Forelimb muscle (tissue), 1 donor: ENCODE results near the gene ZNF267. TPM values are rescaled to one million over a fixed set of nuclear protein-coding genes. Genes with fewer than 3 reads are reported as not detected.
"Not testable (repeated sequence)": the region's sequence is repeated elsewhere in the genome, so short reads cannot be mapped to it uniquely, and the experiment has no call there.

Source experiments
- DNase-seq: peaks from one replicate; pipeline ENCODE4 v3.0.0-alpha.2; 2013; ENCODE audit warnings: low read depth
- polyA plus RNA-seq: library from polyadenylated mRNA; unstranded; fragments of 120-200 nt; gene quantifications from one replicate; pipeline ENCODE4 v1.2.1, GENCODE V29; 2013; ENCODE audit not compliant: insufficient read length

The ZNF267 gene
- polyA plus RNA-seq, 1 donor = 8.0 TPM

DNA sequence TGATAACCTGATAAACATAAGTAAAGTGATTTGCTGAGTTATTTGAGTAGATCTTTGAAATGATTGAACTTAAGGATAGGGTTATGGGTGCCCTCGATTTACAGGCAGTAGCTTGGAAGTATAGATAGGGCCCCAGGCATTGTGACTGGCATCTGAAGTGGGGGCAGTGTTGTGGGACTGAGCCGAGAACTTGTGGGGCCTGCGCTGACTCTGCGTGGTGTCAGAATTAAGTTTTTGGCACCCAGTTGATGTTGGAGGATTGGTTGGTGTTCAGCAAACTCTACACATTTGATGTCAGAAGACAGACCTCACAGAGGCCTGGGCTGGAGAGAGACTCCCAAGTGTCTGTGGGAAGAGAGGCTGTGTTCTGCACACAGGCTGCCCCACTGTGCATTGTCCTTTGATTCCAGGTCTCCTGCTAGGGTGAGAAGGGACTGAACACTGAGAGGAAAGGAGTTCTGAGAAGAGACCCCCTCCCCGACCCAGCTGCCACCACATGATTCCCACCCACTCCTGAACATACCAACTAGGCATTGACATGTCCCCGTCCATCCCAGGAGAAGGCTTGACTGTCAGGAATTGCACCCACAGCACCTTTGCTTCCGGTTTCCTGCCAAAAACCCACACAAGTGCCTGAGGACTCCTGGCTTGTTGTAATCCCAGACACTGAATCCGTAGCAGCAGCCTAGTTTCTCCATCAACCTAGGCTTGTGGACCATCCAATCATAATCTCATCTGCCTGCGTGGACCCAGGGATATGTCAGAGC is 4.5 kb downstream of the ZNF267 start:
- no peak for DNase-seq

DNA sequence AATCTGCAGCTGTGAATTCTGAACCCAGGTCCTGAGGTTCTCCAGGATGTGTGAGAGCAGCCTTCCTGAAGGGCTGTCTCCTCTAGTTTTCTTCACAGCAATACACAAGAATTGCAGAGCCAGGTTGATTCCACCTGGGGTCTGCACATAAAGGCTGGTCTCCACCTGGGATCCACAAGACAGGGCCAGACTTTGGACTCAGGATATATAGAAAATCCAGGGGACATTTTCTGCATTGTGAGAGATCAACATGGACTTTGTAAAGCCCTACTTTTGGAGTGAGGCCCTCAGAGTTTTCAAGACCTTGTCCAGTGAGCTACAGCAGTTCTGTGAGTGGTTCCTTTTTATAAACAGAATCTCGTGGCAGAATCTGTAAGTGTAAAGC is 6.3 kb downstream of the ZNF267 start:
- DNase-seq = no peak

DNA sequence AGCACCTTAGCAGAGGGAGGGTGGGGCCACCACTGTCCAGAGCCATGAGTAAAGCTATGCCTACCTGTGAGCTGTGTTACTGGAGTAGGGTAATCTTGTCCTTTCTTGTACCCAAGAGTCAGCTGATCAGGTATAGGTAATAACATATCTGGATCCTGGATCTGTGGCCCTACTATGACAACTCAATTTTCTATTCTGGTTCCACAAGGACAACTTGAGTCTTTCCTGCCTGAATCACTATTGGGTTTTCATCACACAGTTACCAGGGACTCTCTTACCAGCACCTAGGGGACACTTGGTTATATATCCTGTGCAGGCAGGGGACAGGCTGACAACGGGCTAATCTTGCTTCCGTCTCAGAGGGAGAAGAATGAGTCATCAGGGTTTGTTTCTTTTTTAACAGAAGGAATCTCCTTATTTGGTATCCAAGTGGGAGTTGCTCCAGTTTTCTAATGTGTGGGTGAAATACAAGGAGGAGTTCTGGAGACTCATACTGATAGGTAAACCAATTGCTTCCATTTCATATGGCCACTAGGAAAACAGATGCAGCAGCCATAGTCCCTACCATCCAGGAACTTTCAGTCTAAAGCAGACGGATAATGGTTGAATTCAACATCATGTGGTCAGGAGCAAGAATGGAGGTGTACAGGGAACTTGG is 6.8 kb downstream of the ZNF267 start:
- DNase-seq = no peak

DNA sequence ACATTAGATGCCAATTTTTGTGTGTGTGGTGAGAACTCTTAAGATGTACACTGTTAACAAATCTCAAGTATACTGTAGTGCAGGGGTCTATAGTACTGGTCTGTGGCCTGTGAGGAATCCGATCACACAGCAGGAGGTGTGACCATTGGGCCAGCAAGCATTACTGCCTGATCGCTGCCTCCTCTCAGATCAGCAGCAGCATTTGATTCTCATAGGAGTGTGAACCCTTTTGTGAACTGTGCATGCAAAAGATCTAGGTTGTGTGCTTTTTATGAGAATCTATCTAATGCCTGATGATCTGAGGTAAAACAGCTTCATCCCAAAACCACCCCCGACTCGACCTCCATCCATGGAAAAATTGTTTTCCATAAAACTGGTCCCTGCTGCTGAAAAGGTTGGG is 12.6 kb downstream of the ZNF267 start:
- DNase-seq = no peak

DNA sequence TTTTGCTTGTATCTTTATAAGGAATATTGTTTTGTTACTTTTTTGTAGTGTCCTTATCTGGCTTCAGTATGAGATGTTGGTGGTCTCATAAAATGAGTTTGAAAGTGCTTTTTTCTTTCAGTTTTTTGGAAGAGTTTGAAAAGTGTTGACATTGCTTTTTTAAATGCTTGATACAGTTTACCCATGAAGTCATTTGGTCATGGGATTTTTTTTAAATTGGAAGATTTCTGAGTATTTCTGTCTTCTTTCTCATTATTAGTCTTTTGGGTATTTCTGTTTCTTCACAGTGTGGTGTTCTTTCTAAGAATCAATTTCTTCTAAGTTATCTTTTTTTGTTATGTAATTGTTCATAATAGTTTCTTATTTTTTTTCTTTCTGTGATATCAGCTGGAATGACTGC is 15.1 kb downstream of the ZNF267 start:
- DNase-seq = no peak

DNA sequence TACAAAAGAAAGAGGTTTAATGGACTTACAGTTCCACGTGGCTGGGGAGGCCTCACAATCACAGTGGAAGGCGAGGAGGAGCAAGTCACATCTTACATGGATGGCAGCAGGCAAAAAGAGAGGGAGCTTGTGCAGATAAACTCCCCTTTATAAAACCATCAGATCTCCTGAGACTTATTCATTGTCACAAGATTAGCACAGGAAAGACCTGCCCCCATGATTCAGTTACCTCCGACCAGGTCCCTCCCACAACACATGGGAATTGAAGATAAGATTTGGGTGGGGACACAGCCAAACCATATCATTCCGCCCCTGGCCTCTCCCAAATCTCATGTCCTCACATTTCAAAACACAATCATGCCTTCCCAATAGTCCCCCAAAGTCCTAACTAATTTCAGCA is 18.5 kb downstream of the ZNF267 start:
- not testable (repeated sequence) for DNase-seq

DNA sequence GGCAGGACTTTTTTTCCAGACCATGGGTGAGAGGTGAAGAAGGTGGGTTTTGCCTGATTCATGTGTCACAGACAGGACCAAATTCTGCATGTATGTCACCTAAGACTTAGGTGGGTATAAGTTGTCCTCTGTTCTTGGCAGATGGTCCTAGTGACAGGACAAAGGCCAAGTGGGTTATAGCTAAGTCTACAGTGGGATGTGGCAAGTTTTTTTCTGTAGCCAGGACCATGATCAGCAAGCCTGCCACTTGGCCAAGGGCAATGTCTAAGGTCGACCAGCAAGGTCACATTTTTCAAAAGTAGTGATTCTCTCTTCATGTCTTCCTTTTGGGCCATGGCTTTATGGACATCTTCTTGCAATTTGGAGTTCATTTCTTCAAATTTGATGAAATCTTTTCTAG is 20.2 kb downstream of the ZNF267 start:
- no peak for DNase-seq

DNA sequence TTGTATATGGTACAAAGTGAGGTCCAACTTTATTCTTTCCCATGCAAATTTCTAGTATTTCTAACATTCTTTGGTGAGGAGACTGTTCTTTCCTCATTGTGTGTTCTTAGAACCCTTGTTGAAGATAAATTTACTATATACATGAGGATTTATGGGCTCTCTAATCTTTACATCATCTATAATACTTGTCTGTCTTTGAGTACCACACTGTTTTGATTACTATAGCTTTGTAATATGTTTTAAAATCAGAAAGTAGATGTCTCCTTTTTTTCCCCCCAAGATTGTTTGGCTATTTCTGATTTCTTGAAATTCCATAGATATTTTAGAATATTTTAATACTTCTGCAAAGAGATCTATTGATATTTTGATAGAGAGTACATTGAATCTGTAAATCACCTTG is 23.7 kb downstream of the ZNF267 start:
- DNase-seq = no peak

DNA sequence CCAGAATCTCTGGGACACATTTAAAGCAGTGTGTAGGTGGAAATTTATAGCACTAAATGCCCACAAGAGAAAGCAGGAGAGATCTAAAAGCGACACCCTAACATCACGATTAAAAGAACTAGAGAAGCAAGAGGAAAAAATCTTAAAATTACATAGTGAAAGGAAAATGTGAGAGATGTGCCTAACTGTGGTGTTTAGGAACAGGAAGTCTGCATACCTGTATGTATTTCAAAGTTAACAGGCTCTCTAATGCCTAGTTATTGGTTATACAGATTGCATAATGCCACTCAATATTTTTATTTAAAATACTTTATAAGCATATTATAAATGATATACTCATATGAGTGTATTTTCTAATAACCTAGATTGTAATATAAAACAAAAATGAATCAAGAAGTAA is 25.9 kb downstream of the ZNF267 start:
- DNase-seq = no peak

DNA sequence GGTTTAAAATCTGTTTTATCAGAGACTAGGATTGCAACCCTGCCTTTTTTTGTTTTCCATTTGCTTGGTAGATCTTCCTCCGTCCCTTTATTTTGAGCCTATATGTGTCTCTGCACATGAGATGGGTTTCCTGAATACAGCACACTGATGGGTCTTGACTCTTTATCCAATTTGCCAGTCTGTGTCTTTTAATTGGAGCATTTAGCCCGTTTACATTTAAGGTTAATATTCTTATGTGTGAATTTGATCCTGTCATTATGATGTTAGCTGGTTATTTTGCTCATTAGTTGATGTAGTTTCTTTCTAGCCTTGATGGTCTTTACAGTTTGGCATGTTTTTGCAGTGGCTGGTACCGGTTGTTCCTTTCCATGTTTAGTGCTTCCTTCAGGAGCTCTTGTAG is 31.0 kb downstream of the ZNF267 start:
- DNase-seq = not testable (repeated sequence)

DNA sequence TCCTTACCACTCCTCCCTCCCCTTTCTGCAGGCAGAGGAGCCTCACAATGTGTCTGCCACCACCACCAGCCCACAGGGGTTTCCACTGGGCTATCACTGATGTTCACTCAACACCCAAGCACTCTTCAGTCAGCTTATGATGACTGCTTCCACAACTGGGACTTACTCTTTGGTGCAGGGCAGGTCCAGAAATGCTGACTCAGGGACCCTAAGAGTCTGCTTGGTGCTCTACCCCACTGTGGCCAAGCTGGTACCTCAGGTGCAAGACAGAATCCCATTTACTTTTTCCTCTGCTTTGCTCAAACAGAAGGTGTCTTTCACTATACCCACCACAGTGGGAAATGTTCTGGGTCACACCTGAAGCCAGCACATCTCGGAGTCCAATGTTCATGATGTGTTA is 40.1 kb downstream of the ZNF267 start:
- DNase-seq = no peak

DNA sequence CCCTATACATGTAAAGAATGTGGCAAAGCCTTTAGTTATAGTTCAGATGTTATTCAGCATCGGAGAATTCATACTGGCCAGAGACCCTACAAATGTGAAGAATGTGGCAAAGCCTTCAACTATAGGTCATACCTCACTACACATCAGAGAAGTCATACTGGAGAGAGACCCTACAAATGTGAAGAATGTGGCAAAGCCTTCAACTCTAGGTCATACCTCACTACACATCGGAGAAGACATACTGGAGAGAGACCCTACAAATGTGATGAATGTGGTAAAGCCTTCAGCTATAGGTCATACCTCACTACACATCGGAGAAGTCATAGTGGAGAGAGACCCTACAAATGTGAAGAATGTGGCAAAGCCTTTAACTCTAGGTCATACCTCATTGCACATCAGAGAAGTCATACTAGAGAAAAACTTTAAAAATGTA is 42.5 kb downstream of the ZNF267 start:
- no peak for DNase-seq

DNA sequence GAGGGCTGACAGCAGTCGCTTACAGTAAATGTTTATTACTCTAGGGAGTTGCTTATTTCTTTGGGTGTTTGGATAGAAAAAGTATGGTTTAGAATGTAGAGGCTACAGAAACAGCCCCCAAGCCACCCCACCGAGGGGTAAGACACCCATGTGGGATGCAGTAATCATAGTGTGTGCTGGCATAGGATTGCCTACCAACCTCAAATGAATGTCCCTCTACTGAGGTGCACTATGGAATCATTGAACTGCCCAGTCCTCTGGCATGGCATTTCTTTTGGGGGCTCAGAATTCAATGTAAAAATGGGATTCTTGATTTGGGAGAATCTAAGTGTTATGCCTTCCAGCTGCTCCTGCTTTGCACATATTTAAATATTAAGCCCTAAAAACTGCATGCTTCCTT is 46.8 kb downstream of the ZNF267 start:
- DNase-seq = no peak

DNA sequence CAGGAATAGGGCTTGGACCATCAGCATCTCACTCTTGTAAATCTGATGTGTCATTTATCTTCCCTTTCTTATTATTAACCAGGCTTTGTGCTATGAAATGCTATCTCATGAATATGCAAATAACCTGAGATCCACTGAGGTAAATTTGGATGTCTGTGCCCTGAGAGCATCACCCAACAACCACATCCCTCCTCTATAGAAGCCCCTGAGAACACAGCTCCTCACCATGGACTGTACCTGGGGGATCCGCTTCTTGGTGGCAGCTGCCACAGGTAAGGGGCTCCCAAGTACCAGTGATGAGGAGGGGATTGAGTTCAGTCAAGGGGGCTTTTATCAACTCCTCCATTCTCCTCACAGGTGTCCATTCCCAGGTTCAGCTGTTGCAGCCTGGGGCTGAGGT is 78.2 kb downstream of the ZNF267 start:
- not testable (repeated sequence) for DNase-seq

DNA sequence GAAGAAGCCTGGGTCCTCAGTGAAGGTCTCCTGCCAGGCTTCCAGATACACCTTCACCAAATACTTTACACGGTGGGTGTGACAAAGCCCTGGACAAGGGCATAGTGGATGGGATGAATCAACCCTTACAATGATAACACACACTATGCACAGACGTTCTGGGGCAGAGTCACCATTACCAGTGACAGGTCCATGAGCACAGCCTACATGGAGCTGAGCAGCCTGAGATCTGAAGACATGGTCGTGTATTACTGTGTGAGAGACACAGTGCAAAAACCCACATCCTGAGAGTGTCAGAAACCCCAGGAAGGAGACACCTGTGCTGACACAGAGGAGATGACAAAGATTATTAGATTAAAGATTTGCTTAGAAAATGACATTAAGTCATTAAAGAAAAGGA is 78.6 kb downstream of the ZNF267 start:
- not testable (repeated sequence) for DNase-seq

DNA sequence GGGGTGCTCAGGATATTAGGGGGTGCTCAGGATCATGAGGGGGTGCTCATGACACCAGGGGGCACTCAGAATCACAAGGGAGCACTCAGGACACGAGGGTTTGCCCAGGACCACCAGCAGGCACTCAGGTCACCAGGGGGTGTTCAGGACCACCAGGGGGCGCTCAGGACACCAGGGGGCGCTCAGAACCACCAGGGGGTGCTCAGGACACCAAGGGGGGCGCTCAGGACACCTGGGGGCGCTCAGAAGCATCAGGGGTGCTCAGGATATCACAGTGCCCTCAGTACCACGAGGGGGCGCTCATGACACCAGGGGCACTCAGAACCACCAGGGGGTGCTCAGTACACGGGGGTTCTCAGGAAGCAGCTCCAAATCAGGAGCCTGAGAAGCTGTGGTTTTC is 82.6 kb downstream of the ZNF267 start:
- not testable (repeated sequence) for DNase-seq

DNA sequence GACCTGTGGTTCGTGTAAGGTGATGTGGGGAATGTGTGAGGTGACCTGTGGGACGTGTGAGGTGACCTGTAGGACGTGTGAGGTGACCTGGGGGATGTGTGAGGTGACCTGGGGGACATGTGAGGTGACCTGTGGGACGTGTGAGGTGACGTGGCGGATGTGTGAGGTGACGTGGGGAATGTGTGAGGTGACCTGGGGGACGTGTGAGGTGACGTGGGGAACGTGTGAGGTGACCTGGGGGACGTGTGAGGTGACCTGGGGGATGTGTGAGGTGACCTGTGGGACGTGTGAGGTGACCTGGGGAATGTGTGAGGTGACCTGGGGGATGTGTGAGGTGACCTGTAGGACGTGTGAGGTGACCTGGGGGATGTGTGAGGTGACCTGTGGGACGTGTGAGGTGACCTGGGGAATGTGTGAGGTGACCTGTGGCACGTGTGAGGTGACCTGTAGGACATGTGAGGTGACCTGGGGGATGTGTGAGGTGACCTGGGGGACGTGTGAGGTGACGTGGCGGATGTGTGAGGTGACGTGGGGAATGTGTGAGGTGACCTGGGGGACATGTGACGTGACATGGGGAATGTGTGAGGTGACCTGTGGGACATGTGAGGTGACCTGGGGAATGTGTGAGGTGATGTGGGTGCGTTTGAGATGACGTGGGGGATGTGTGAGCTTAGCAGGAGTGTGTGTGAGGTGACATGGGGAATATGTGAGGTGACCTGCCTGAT is 86.7 kb downstream of the ZNF267 start:
- not testable (repeated sequence) for DNase-seq
